H1 (cell line): ENCODE results near the gene DGKD. TPM values are rescaled to one million over a fixed set of nuclear protein-coding genes. Genes with fewer than 3 reads are reported as not detected.

Experiments used
- CHD2 ChIP-seq: IDR thresholded peaks from 2 replicates; pipeline ENCODE4 v1.6.1; 2012; ENCODE audit warnings: low read length, improper control_type of control experiment
- CREB1 ChIP-seq: IDR thresholded peaks from 2 replicates; pipeline ENCODE4 v1.6.1; 2012; ENCODE audit warnings: inconsistent platforms
- KDM1A ChIP-seq: fragments of 200-600, 300-600 bp; sonication (generic); IDR thresholded peaks from 2 replicates; pipeline ENCODE4 v1.7.1; 2016; ENCODE audit warnings: mild to moderate bottlenecking, low read length, borderline replicate concordance
- MAFK ChIP-seq: IDR thresholded peaks from 2 replicates; pipeline ENCODE4 v1.6.1; 2012; ENCODE audit warnings: low read depth, mild to moderate bottlenecking, improper control_type of control experiment, low read length
- SIRT6 ChIP-seq: IDR thresholded peaks from one replicate; pipeline ENCODE4 v1.7.1; 2012; ENCODE audit warnings: low read length, inconsistent platforms
- SUZ12 ChIP-seq: fragments of 200-600 bp; sonication (generic); IDR thresholded peaks from 2 replicates; pipeline ENCODE4 v1.6.1; 2012; ENCODE audit warnings: mild to moderate bottlenecking, inconsistent platforms, low read length, moderate library complexity, mixed read lengths
- polyA plus RNA-seq, 7 experiments: library from polyadenylated mRNA; depleted of rRNA in 3 of 7; stranded (reverse) in 5 of 7; unstranded in 2 of 7; fragments of >200 nt in 5 of 7; fragments of 200-250 nt in 2 of 7; gene quantifications; 1 replicate in 5 of 7; 2 replicates in 1 of 7; 4 replicates in 1 of 7; pipeline versions ENCODE4 v1.2.1 to v1.2.3, GENCODE V29; 2011 to 2013; ENCODE audit warnings: missing spikeins in 2 of 7, mixed read lengths in 2 of 7
- total RNA-seq: library from RNA; stranded (reverse); fragmentation: NEBNext Ultra II Directional; extraction: Animal tissue kit (Norgen Biotek cat#: 25700); gene quantifications from 2 replicates; pipeline ENCODE4 v1.2.1, GENCODE V29; 2021

The DGKD gene
- total and polyA plus RNA-seq, 2 of the 8 experiments (the other 6 are each of a cell fraction or from before 2014, with no cell fraction given): 7.7 to 30.9 TPM

DNA sequence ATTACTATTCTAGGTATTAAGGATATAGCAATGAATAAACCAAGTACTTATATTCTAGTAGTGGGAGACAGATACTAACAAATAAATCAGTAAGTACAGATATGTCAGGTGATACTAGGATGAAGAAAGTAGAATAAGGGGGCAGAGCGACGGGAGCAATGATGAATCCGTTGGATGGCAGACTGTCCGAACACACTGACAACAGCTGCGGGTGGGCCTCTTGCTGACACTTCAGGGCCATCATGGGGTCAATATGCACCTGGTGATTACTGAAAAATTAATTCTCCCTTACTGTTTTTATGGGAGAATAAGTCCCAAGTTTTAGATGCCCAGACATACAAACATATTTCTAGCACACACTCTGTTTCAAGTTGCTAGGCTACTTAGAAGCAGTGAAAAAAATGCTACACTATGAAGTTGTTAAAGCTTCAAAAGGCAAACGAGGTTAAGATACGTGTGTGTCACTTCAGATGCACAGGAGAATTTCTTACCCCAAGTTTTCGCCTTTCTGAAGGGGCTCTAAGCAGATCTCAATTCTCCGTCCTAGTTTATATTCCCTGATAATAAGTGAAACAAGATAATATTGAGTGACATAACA lies 133.6 kb downstream of the DGKD start (continued):
- TF ChIP-seq CHD2 (no peak), KDM1A (no peak), CREB1 (no peak), MAFK (no peak), SUZ12 (no peak), SIRT6 (no peak)
